Hepatocyte (in vitro differentiated cells): ENCODE data around the gene PHACTR1.

Experiments
- EZH2 ChIP-seq: fragments of 200-600 bp; sonication (generic); IDR thresholded peaks from 2 replicates; pipeline ENCODE4 v1.6.1; 2016; ENCODE audit warnings: antibody characterized with exemption, mild to moderate bottlenecking, borderline replicate concordance
- EZH2phosphoT487 ChIP-seq: fragments of 200-600 bp; sonication (generic); IDR thresholded peaks from one replicate; pipeline ENCODE4 v1.6.1; 2018; ENCODE audit warnings: antibody characterized with exemption, mild to moderate bottlenecking, low read depth, moderate library complexity; ENCODE audit not compliant: unreplicated experiment, severe bottlenecking
- TF ChIP-seq, protein P1 (sequence below): fragments of 200-600 bp; sonication (generic); IDR thresholded peaks from 2 replicates; pipeline ENCODE4 v1.5.1; 2016; ENCODE audit warnings: antibody characterized with exemption, mild to moderate bottlenecking; ENCODE audit not compliant: poor library complexity

DNA sequence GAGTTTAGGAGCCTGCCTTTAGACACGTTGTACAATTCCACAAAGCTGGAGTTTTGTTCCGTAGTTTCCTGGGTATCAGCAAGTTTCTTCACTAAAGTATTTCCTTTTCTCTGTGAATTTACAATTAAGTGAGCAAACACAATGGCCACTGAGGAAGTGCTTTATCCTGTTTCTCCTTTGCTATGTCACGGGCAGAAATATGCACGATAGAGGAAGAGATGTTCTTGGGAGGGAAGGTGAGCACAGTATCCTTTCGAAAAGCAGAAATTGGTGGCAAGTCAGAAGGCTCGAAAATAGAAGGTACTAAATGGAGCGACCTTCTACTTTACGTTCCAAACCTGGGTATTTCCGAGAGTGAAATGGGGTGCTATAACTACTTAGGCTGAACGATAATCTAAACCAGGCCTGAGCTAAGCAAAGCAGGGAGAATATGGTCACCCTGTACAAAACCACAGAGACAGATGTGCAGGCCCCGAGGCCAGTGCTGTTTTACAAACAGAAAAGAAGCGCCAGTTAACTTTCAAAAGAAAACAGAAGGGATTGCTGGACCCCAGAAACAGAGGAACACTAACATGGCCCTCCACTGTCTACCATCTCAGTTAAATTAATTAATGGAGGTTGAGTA, 352.1 kb downstream of the PHACTR1 start:
- TF ChIP-seq, protein P1, sequence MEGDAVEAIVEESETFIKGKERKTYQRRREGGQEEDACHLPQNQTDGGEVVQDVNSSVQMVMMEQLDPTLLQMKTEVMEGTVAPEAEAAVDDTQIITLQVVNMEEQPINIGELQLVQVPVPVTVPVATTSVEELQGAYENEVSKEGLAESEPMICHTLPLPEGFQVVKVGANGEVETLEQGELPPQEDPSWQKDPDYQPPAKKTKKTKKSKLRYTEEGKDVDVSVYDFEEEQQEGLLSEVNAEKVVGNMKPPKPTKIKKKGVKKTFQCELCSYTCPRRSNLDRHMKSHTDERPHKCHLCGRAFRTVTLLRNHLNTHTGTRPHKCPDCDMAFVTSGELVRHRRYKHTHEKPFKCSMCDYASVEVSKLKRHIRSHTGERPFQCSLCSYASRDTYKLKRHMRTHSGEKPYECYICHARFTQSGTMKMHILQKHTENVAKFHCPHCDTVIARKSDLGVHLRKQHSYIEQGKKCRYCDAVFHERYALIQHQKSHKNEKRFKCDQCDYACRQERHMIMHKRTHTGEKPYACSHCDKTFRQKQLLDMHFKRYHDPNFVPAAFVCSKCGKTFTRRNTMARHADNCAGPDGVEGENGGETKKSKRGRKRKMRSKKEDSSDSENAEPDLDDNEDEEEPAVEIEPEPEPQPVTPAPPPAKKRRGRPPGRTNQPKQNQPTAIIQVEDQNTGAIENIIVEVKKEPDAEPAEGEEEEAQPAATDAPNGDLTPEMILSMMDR: no peak
- TF ChIP-seq EZH2phosphoT487 (no peak), EZH2 (no peak)
